ENCODE results near the gene SPRY2.
A peak's percentile ranks its signal among the peaks of the same experiment; 100 is the strongest.

The SPRY2 gene

DNA sequence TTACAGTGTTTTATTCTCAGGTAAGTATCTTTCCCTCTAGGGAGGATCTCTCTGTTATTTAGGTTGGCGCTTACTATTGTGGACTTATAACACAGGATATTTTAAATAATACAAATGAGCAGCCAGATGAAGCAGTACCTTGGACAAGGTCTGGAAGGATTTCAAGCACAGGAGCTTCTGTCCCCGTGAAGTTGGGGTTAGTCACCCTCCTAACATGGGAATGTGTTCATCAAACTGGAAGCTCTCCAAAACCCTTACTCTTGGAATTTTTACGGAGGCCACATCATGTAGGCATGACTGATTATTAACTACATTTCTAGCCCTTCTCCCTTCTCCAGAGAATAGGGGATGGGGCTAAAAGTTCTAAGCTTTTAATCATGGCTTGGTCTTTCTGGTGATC is 38.3 kb upstream of the SPRY2 start:
- no peak overlapping the region for H3K27ac ChIP-seq
- TF ChIP-seq CTCF (IDR thresholded peaks at IDR 0.05) (no peak), ZFX (IDR thresholded peaks at IDR 0.05; ENCODE audit: borderline replicate concordance) (no peak)

GRCh38 chr13:80376554-80376953 is 35.6 kb upstream of the SPRY2 start:
- no peak for TF ChIP-seq ZFX (IDR thresholded peaks at IDR 0.05; ENCODE audit: borderline replicate concordance)
- TF ChIP-seq CTCF (IDR thresholded peaks at IDR 0.05): no peak
- H3K27ac ChIP-seq: no peak overlapping the region

DNA sequence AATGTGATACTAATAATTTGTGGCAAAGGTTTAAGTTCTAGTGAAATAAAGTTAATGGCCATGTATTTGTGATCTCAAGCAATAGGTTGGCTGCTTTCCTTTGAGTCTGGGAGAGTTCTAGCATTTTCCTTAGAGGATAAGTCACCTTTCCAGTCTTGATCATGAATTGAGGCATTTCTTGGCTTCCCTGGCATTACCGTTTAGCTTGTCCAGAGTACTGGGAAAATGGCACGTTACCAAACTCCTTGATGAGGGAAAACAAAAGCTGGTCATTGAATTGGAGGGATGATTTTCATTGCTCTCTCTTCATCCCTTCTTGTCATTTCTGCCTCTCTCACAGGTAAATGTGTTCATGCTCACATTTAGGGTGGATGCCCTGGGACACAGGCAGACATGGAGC is 34.0 kb upstream of the SPRY2 start:
- TF ChIP-seq CTCF (IDR thresholded peaks at IDR 0.05): no peak
- no peak for TF ChIP-seq ZFX (IDR thresholded peaks at IDR 0.05; ENCODE audit: borderline replicate concordance)
- no peak overlapping the region for H3K27ac ChIP-seq

DNA sequence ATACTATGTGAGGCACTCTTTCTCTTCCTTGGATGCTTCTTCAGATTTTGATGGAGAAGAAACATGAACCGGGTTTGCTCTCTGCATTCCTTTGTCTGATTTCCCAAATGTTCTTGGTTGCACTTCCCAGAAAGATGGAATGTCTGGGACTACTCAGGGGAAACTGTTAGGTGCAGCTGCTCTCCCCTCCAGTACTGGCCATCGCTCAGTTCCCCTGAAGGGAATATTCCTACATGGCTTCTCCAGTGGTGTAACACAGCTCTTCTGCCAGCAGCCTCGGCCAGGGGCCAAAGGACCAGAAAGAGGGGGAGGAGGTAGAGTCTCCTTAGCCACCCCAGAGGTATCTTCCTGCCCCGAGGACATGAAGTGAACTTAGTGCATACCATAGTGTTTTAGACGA is 33.5 kb upstream of the SPRY2 start:
- H3K27ac ChIP-seq: no peak overlapping the region
- TF ChIP-seq CTCF (IDR thresholded peaks at IDR 0.05): no peak
- no peak for TF ChIP-seq ZFX (IDR thresholded peaks at IDR 0.05; ENCODE audit: borderline replicate concordance)

DNA sequence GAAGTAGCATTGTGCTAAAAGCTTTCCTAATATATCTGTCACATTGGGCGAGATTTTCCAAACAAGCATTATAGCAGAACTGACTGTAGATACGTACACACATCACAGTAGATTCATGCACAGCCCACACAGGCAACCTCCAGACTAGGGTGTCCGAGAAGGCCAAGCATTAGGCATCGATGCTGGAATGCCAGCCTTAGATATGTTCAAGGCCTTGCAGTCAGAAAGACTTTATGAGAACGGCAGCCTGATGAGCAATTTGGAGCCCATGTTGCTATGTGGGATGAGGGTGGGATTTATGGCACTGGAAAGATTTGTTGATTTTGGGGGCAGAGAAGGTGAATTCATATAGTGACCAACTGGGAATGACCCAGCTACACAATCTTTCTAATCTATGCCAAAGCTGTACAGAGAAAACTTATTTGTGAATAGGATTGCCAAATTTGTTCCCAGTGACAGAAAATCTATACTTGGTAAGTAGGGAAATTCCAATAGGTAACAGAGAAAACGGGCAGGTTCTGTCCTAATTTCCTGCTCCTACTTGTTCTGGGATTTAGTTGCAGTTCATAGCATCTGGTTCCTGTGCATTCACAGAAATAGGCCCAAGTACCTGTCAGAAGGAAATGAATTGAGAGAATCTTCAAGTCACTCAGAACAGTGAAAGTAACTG is 31.0 kb upstream of the SPRY2 start:
- no peak overlapping the region for H3K27ac ChIP-seq
- TF ChIP-seq ZFX (IDR thresholded peaks at IDR 0.05; ENCODE audit: borderline replicate concordance): no peak
- no peak for TF ChIP-seq CTCF (IDR thresholded peaks at IDR 0.05)

- no peak for TF ChIP-seq ZFX (IDR thresholded peaks at IDR 0.05; ENCODE audit: borderline replicate concordance)
- TF ChIP-seq CTCF (IDR thresholded peaks at IDR 0.05): no peak
- H3K27ac ChIP-seq: no peak overlapping the region
Measured at GRCh38 chr13:80367473-80367872, 26.5 kb upstream of the SPRY2 start.

GRCh38 chr13:80363890-80364503 is 23.1 kb upstream of the SPRY2 start:
- no peak for TF ChIP-seq ZFX (IDR thresholded peaks at IDR 0.05; ENCODE audit: borderline replicate concordance)
- peak; percentile 86 for TF ChIP-seq CTCF (IDR thresholded peaks at IDR 0.05)
- H3K27ac ChIP-seq: no peak overlapping the region

Measured in 22Rv1 (cell line).